MM.1S (cell line): Measurements from ENCODE around the gene EPHX1.

Experiments used
- CTCF ChIP-seq: fragments of 300-600 bp; sonication (generic); IDR thresholded peaks from 2 replicates; pipeline ENCODE4 v1.5.1; 2016; ENCODE audit warnings: antibody characterized with exemption, low read length, mixed read lengths
- EZH2 ChIP-seq: fragments of 300-600 bp; sonication (generic); optimal IDR thresholded peaks from 2 replicates; pipeline ENCODE3; 2017; ENCODE audit warnings: low read depth, mild to moderate bottlenecking, antibody characterized with exemption, low read length, mixed read lengths

- no peak for TF ChIP-seq CTCF
- TF ChIP-seq EZH2, result no peak
Observed at GRCh38 chr1:225770561-225771248, 39.2 kb upstream of the EPHX1 start.
